ENCODE results near the gene TNPO1. TPM values are rescaled to one million over a fixed set of nuclear protein-coding genes. Genes with fewer than 3 reads are reported as not detected.

The TNPO1 gene
- total RNA-seq, 1 experiment from 2014 or later, result 185 TPM

DNA sequence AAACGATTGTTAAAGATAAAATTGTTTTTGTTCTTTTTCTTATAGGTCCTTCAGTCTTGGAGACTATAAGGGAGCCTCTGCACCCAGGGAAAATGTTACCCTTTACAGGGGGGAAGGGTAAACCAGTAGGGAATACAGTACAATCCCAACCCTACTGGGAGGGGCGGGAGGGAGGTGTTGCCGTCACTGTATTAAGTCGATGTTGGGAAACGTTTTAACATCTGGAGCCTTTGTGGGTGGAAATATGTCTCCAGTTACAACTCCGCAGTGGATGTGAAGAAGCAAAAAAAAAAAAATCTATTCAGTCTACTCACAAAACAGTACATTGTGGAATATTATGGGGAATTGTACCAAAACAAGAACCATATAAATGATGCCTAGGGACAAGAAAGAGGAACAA is 92.2 kb downstream of the TNPO1 start:
- H4K20me1 ChIP-seq (ENCODE audit: insufficient read depth), result peaks cover 14% of the 10 kb centered on the region; the same call in 1 of the 2 replicates
- no peaks in the 10 kb centered on the region for H3K9me3 ChIP-seq (ENCODE audit: insufficient read depth, low read depth)
- POLR2A ChIA-PET (ENCODE audit: unreplicated experiment), result no interaction called here
- H3K4me1 ChIP-seq (replicated peaks; ENCODE audit: insufficient read depth), result no peaks in the 10 kb centered on the region
- H3K27ac ChIP-seq, result no peak overlapping the region
- H3K27me3 ChIP-seq (ENCODE audit: insufficient read depth, low read depth), result no peaks in the 10 kb centered on the region
- H3K36me3 ChIP-seq (ENCODE audit: low read depth), result peaks cover 60% of the 10 kb centered on the region
- intact Hi-C loops (cut with micrococcal nuclease; ENCODE audit: unreplicated experiment), result no loop called here
- no peak overlapping the region for H3K4me2 ChIP-seq
- TF ChIP-seq, protein P1, sequence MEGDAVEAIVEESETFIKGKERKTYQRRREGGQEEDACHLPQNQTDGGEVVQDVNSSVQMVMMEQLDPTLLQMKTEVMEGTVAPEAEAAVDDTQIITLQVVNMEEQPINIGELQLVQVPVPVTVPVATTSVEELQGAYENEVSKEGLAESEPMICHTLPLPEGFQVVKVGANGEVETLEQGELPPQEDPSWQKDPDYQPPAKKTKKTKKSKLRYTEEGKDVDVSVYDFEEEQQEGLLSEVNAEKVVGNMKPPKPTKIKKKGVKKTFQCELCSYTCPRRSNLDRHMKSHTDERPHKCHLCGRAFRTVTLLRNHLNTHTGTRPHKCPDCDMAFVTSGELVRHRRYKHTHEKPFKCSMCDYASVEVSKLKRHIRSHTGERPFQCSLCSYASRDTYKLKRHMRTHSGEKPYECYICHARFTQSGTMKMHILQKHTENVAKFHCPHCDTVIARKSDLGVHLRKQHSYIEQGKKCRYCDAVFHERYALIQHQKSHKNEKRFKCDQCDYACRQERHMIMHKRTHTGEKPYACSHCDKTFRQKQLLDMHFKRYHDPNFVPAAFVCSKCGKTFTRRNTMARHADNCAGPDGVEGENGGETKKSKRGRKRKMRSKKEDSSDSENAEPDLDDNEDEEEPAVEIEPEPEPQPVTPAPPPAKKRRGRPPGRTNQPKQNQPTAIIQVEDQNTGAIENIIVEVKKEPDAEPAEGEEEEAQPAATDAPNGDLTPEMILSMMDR (conservative IDR thresholded peaks at IDR 0.05), result no peak
- no peak for TF ChIP-seq EZH2 (IDR thresholded peaks at IDR 0.05; ENCODE audit: low read depth)
- H3K9me2 ChIP-seq (ENCODE audit: insufficient read depth), result no peaks in the 10 kb centered on the region
- BruUV-seq (replicated peaks), result TSS peak; percentile 1
- no peak for DNase-seq
- no peak overlapping the region for H3K4me3 ChIP-seq
- no peaks in the 10 kb centered on the region for H3K79me2 ChIP-seq (ENCODE audit: low read depth)
- CTCF ChIA-PET, result interaction anchor here (0.6 kb wide), 1 partner anchor 558 kb away, joined by 3 read pairs; no protein-coding TSS in a partner anchor
- H3F3A ChIP-seq (ENCODE audit: insufficient read depth, low read depth), result peaks cover 49% of the 10 kb centered on the region
- H2AFZ ChIP-seq, result no peak overlapping the region

DNA sequence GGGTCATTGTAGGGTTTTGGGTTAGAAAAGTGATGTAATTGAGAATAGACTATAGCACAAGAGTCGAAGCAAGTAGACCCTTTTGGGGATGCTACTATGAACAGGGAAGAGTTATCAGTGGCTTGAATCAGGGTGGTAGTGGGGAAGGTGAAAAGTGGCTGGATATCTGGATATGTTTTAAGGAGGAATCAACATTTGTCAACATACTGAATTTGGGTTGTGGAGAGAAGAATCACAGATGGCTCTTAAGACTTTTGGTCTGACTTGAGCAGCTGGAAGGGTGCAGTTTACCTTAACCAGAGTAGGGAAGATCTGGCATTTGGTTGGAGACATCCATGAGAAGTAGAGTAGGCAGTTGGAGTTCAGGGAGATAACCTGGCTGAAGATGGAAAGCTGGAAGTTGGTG is 100.9 kb downstream of the TNPO1 start:
- BruUV-seq (replicated peaks), result no TSS peak
- no peaks in the 10 kb centered on the region for H3K79me2 ChIP-seq (ENCODE audit: low read depth)
- peaks cover 53% of the 10 kb centered on the region; the same call in 1 of the 2 replicates for H3F3A ChIP-seq (ENCODE audit: insufficient read depth, low read depth)
- no peaks in the 10 kb centered on the region for H3K36me3 ChIP-seq (ENCODE audit: low read depth)
- ChIA-PET CTCF (no interaction called here), POLR2A (ENCODE audit: unreplicated experiment) (no interaction called here)
- TF ChIP-seq, protein P1 (conservative IDR thresholded peaks at IDR 0.05), result no peak
- no peak for TF ChIP-seq EZH2 (IDR thresholded peaks at IDR 0.05; ENCODE audit: low read depth)
- 0 out of 2 replicates have a peak, but pooled peaks cover 7% of the 10 kb centered on the region for H4K20me1 ChIP-seq (ENCODE audit: insufficient read depth)
- H3K4me1 ChIP-seq (replicated peaks; ENCODE audit: insufficient read depth), result no peaks in the 10 kb centered on the region
- H3K9me2 ChIP-seq (ENCODE audit: insufficient read depth), result no peaks in the 10 kb centered on the region
- H3K27ac ChIP-seq, result no peak overlapping the region
- H3K27me3 ChIP-seq (ENCODE audit: insufficient read depth, low read depth), result no peaks in the 10 kb centered on the region
- no peak overlapping the region for H3K4me3 ChIP-seq
- no peak overlapping the region for H2AFZ ChIP-seq
- H3K9me3 ChIP-seq (ENCODE audit: insufficient read depth, low read depth), result no peaks in the 10 kb centered on the region
- DNase-seq, result no peak
- intact Hi-C loops (cut with micrococcal nuclease; ENCODE audit: unreplicated experiment), result no loop called here
- H3K4me2 ChIP-seq, result no peak overlapping the region

DNA sequence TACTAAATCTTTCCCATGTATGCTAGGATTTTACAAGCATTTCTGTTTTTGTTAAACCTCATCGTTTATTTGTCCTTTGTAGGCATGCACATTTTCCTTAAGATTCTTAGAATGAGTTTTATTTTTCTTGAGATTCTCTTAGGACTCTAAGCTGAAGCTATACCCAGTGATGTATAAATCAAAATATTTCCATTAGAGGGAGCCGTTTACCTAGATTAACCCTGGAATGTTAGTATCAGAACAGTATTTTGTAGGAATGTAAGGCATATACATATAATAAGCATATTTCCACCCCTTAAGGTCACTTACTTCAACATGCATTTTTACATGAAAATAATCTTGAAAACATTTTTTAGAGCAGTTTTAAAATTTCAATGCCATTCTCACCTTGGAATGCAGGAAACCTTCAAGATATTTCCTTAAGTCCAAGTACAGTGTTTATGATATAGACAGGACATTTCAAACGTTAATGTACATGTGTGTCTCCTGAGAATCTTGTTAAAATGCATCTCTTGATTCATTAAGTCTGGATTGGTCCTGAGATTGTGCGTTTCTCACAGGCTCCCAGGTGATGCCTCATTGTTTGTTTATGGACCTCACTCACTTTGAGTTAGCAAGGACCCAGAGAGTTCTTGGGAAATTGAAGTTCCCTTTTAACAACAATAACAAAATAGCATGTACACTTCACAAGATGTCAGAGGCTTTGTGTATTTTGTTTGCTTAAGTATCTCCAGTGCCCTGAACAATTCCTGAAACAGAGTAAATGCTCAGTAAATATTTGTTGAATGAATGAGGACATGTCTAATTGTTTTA is 104.4 kb downstream of the TNPO1 start:
- peak in 1 of 2 experiments; percentile 52 for DNase-seq
- Histone ChIP-seq H3F3A (ENCODE audit: insufficient read depth, low read depth) (peaks cover 50% of the 10 kb centered on the region; the same call in 1 of the 2 replicates), H3K27me3 (ENCODE audit: insufficient read depth, low read depth) (no peaks in the 10 kb centered on the region), H3K4me1 (replicated peaks; ENCODE audit: insufficient read depth) (no peaks in the 10 kb centered on the region), H3K9me2 (ENCODE audit: insufficient read depth) (no peaks in the 10 kb centered on the region), H2AFZ (no peak overlapping the region), H3K27ac (no peak overlapping the region), H3K4me2 (no peak overlapping the region), H3K79me2 (ENCODE audit: low read depth) (no peaks in the 10 kb centered on the region), H4K20me1 (ENCODE audit: insufficient read depth) (0 out of 2 replicates have a peak, but pooled peaks cover 7% of the 10 kb centered on the region), H3K9me3 (ENCODE audit: insufficient read depth, low read depth) (no peaks in the 10 kb centered on the region), H3K36me3 (ENCODE audit: low read depth) (no peaks in the 10 kb centered on the region), H3K4me3 (no peak overlapping the region)
- no TSS peak for BruUV-seq (replicated peaks)
- TF ChIP-seq EZH2 (IDR thresholded peaks at IDR 0.05; ENCODE audit: low read depth), result no peak
- TF ChIP-seq, protein P1 (conservative IDR thresholded peaks at IDR 0.05), result peak; percentile 69
- POLR2A ChIA-PET (ENCODE audit: unreplicated experiment), result interaction anchor here (0.8 kb wide), 1 partner anchor 212 kb away, joined by 11 read pairs; no protein-coding TSS in a partner anchor
- CTCF ChIA-PET, result interaction anchor here (0.6 kb wide), 1 partner anchor 34 kb away, joined by 3 read pairs; no protein-coding TSS in a partner anchor
- intact Hi-C loops (cut with micrococcal nuclease; ENCODE audit: unreplicated experiment), result loop anchor here (2.0 to 5.0 kb wide), 4 partner anchors 161 to 576 kb away; partner anchors contain the start of gene BTF3
